Tibial nerve (tissue), 3 donors: ENCODE measurements around the gene GABRG1.

ENCODE experiments used
- EP300 ChIP-seq, 2 donors: sonication (generic); formaldehyde crosslinking; IDR thresholded peaks; one replicate each; pipeline ENCODE4 v1.6.1; 2017; ENCODE audit warnings: antibody characterized with exemption in 2 of 2, mild to moderate bottlenecking in 1 of 2
- POLR2A ChIP-seq, 2 donors: fragments of 450-650 bp; IDR thresholded peaks; one replicate each; pipeline ENCODE4 v1.6.1; 2017; ENCODE audit warnings: antibody characterized with exemption in 2 of 2, mild to moderate bottlenecking in 2 of 2, moderate library complexity in 2 of 2

- TF ChIP-seq POLR2A (IDR thresholded peaks at IDR 0.05) (no peak), EP300 (IDR thresholded peaks at IDR 0.05) (no peak)
Measured at GRCh38 chr4:46016306-46016705, 107.5 kb downstream of the GABRG1 start.
